ENCODE data around the gene FREM1.

FREM1 gene

GRCh38 chr9:14783358-14783757 lies 126.9 kb downstream of the FREM1 start:
- no peak for DNase-seq (ENCODE audit: low spot score)
- no peak for TF ChIP-seq CTCF (IDR thresholded peaks at IDR 0.05)
- Histone ChIP-seq H3K27ac (no peak overlapping the region), H3K4me3 (no peak overlapping the region)

- no peak for DNase-seq (ENCODE audit: low spot score)
- H3K27ac ChIP-seq: no peak overlapping the region
- TF ChIP-seq CTCF (IDR thresholded peaks at IDR 0.05): no peak
- no peak overlapping the region for H3K4me3 ChIP-seq
Observed at GRCh38 chr9:14782286-14783051, 127.8 kb downstream of the FREM1 start.

GRCh38 chr9:14780693-14781092 lies 129.5 kb downstream of the FREM1 start:
- H3K27ac ChIP-seq: no peak overlapping the region
- no peak for DNase-seq (ENCODE audit: low spot score)
- no peak for TF ChIP-seq CTCF (IDR thresholded peaks at IDR 0.05)
- no peak overlapping the region for H3K4me3 ChIP-seq

DNA sequence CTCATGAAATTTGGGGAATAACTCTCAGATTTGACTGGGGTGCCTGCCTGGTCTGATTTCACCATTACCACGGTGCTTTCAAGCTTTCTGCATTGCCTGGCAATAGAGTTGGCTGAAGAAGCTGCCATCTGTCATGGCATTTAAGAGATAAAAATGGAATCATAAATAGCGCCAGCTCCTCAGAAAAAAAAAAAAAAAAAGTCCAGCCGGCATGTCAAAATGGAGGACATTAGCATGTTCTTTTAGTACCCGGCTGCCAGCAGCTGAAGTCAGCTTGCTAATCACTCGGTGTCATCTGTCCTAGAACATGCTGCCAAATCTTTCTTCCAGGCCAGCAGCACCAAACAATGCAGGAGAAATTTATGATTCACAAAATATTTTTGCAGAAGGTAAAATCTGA lies 130.0 kb downstream of the FREM1 start:
- TF ChIP-seq CTCF (IDR thresholded peaks at IDR 0.05): no peak
- Histone ChIP-seq H3K4me3 (no peak overlapping the region), H3K27ac (no peak overlapping the region)
- no peak for DNase-seq (ENCODE audit: low spot score)

GRCh38 chr9:14779566-14780022 lies 130.6 kb downstream of the FREM1 start:
- Histone ChIP-seq H3K27ac (no peak overlapping the region), H3K4me3 (no peak overlapping the region)
- no peak for DNase-seq (ENCODE audit: low spot score)
- no peak for TF ChIP-seq CTCF (IDR thresholded peaks at IDR 0.05)

- DNase-seq (ENCODE audit: low spot score): no peak
Observed at GRCh38 chr9:14778565-14778964, 131.7 kb downstream of the FREM1 start.

More at GRCh38 chr9:14778565-14778964, 131.7 kb downstream of the FREM1 start:
- Histone ChIP-seq H3K27ac (no peak overlapping the region), H3K4me3 (no peak overlapping the region)
- TF ChIP-seq CTCF (IDR thresholded peaks at IDR 0.05): no peak

All from coronary artery (tissue), 2 donors.